Measurements from ENCODE around the gene GHSR.

GHSR gene

DNA sequence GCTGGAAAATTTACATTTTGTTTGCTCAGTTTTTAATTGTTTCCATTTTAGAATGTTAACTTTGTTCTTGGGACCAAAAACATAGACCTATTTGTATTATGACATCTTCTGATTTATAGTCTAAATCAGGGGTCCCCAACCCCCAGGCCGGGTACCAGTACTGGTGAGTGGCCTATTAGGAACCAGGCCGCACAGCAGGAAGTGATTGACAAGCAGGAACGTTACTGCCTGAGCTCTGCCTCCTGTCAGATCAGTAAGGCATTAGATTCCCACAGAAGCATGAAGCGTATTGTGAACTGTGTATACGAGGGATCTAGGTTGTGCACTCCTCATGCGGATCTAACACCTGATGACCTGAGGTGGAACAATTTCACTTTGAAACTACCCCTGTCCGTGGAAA is 51.9 kb downstream of the GHSR start:
- Histone ChIP-seq H3K27me3 (replicated peaks) (no peaks in the 10 kb centered on the region), H3K4me3 (ENCODE audit: low read depth, low read length) (no peak overlapping the region), H3K36me3 (replicated peaks) (peaks cover 34% of the 10 kb centered on the region), H3K27ac (no peak overlapping the region)
- TF ChIP-seq, protein P1, sequence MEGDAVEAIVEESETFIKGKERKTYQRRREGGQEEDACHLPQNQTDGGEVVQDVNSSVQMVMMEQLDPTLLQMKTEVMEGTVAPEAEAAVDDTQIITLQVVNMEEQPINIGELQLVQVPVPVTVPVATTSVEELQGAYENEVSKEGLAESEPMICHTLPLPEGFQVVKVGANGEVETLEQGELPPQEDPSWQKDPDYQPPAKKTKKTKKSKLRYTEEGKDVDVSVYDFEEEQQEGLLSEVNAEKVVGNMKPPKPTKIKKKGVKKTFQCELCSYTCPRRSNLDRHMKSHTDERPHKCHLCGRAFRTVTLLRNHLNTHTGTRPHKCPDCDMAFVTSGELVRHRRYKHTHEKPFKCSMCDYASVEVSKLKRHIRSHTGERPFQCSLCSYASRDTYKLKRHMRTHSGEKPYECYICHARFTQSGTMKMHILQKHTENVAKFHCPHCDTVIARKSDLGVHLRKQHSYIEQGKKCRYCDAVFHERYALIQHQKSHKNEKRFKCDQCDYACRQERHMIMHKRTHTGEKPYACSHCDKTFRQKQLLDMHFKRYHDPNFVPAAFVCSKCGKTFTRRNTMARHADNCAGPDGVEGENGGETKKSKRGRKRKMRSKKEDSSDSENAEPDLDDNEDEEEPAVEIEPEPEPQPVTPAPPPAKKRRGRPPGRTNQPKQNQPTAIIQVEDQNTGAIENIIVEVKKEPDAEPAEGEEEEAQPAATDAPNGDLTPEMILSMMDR (IDR thresholded peaks at IDR 0.05; ENCODE audit: low read depth, low read length, missing control alignments) = no peak
- no peak for DNase-seq
- in situ Hi-C loops (cut with HindIII; ENCODE audit: low pct_ligation_motif_present, low sequenced_read_pairs) = no loop called here

DNA sequence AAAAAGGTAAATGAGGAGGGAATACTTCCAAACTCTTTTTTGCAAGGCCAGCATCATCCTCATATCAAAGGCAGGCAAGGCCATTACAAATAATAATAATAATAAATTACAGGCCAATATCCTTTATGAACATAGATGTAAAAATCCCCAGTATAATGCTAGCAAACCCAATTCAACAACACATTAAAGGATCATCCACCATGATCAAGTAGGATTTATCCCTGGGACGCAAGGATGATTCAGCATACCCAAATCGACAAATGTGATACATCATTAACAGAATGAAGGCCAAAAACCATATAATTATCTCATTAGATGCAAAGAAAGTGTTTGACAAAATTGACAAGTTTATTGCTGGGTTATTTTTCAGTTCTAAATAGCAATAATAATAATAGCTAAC is 53.6 kb downstream of the GHSR start:
- TF ChIP-seq, protein P1 (IDR thresholded peaks at IDR 0.05; ENCODE audit: low read depth, low read length, missing control alignments) = no peak
- Histone ChIP-seq H3K36me3 (replicated peaks) (peaks cover 29% of the 10 kb centered on the region), H3K27ac (no peak overlapping the region), H3K27me3 (replicated peaks) (no peaks in the 10 kb centered on the region), H3K4me3 (ENCODE audit: low read depth, low read length) (no peak overlapping the region)
- DNase-seq = no peak
- in situ Hi-C loops (cut with HindIII; ENCODE audit: low pct_ligation_motif_present, low sequenced_read_pairs) = no loop called here
